Measurements from ENCODE around the gene TPSAB1.

The TPSAB1 gene

DNA sequence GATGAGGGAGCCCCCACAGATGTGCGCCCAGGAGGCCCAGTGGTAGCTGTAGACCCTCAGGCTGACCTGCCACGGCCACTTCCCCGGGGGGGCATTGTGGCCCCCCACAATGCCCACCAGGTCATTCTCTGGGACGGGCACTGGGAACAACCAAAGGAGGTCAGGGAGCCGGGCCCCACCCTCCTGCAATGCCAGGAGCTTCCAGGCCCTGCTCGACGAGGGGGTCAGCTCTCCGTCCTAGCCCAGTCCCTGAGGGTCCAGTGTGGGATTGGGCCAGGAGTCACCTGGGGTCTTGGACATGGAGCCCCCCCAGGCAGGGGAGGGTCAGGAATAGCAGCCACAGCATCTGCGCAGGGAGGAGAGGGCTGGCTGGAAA is 22.3 kb downstream of the TPSAB1 start:
- Histone ChIP-seq H3K4me3 (ENCODE audit: low read depth in 1 of 2, low read length in 2 of 2) (no peak overlapping the region), H3K27me3 (ENCODE audit: insufficient read depth, low read length, poor library complexity) (no peaks in the 10 kb centered on the region), H3K36me3 (ENCODE audit: insufficient read depth, low read length) (no peaks in the 10 kb centered on the region), H2AFZ (ENCODE audit: low read depth, low read length) (no peak overlapping the region), H3K4me2 (ENCODE audit: insufficient read depth, low read length) (no peak overlapping the region), H3K9me3 (ENCODE audit: insufficient read depth, low read length, severe bottlenecking) (no peaks in the 10 kb centered on the region), H4K20me1 (ENCODE audit: insufficient read depth, low read length) (peaks cover 4% of the 10 kb centered on the region; the same call in 1 of the 2 replicates), H3K4me1 (ENCODE audit: insufficient read depth, low read length) (no peaks in the 10 kb centered on the region), H3K79me2 (ENCODE audit: insufficient read depth, low read length) (no peaks in the 10 kb centered on the region), H3K27ac (ENCODE audit: low read length) (no peak overlapping the region), H3K9ac (ENCODE audit: low read depth, low read length) (no peak overlapping the region)
- ATAC-seq (ENCODE audit: insufficient read depth, low read depth): no peak
- no peak for DNase-seq
- no peak for TF ChIP-seq EZH2 (IDR thresholded peaks at IDR 0.05; ENCODE audit: borderline replicate concordance, low read depth, low read length, severe bottlenecking)
- TF ChIP-seq, protein P1, sequence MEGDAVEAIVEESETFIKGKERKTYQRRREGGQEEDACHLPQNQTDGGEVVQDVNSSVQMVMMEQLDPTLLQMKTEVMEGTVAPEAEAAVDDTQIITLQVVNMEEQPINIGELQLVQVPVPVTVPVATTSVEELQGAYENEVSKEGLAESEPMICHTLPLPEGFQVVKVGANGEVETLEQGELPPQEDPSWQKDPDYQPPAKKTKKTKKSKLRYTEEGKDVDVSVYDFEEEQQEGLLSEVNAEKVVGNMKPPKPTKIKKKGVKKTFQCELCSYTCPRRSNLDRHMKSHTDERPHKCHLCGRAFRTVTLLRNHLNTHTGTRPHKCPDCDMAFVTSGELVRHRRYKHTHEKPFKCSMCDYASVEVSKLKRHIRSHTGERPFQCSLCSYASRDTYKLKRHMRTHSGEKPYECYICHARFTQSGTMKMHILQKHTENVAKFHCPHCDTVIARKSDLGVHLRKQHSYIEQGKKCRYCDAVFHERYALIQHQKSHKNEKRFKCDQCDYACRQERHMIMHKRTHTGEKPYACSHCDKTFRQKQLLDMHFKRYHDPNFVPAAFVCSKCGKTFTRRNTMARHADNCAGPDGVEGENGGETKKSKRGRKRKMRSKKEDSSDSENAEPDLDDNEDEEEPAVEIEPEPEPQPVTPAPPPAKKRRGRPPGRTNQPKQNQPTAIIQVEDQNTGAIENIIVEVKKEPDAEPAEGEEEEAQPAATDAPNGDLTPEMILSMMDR (IDR thresholded peaks at IDR 0.05; ENCODE audit: borderline replicate concordance, extremely low read depth, low read length, poor library complexity, severe bottlenecking): no peak

DNA sequence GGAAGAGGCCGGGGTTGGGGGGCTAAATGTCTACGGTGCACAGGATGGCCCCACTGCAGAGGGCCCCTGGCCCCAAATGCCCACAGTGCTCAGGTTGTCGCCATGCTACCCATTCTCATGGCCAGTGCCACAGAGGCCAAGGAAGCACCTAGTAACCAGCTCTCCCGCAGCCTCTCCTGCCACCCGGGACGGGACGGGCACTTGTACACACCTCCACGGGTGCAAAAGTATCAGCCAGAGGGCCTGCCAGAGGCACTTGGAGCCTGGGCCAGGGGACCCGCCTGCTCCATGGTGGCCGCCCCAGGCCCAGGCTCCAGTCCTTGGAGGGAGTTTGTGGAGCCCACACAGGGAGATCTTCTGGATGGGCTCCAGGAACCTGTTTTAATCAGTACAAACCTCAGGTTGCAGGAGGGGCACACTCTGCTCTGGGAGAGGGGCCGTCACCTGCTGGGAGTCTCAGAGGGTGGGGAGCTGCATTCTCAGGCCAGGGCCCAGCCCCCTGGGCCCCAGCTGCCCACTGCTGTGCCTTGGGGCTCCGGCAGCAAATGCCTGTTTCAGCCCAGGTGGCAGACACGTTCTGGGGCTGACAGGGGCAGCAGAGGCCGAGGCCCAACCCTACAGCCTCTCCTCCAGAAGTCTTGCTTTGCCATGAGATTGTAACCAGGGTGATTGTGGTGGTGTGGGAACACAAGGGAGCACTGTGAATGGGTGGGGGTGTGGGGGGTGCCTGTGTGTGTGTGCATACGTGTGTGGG is 23.3 kb downstream of the TPSAB1 start:
- H3K27me3 ChIP-seq (ENCODE audit: insufficient read depth, low read length, poor library complexity): no peaks in the 10 kb centered on the region
- peaks cover 4% of the 10 kb centered on the region; the same call in 1 of the 2 replicates for H4K20me1 ChIP-seq (ENCODE audit: insufficient read depth, low read length)
- TF ChIP-seq, protein P1 (IDR thresholded peaks at IDR 0.05; ENCODE audit: borderline replicate concordance, extremely low read depth, low read length, poor library complexity, severe bottlenecking): no peak
- TF ChIP-seq EZH2 (IDR thresholded peaks at IDR 0.05; ENCODE audit: borderline replicate concordance, low read depth, low read length, severe bottlenecking): no peak
- H3K27ac ChIP-seq (ENCODE audit: low read length): no peak overlapping the region
- H3K36me3 ChIP-seq (ENCODE audit: insufficient read depth, low read length): no peaks in the 10 kb centered on the region
- ATAC-seq (ENCODE audit: insufficient read depth, low read depth): no peak
- no peaks in the 10 kb centered on the region for H3K9me3 ChIP-seq (ENCODE audit: insufficient read depth, low read length, severe bottlenecking)
- no peaks in the 10 kb centered on the region for H3K79me2 ChIP-seq (ENCODE audit: insufficient read depth, low read length)
- no peak for DNase-seq
- no peak overlapping the region for H3K9ac ChIP-seq (ENCODE audit: low read depth, low read length)
- H3K4me2 ChIP-seq (ENCODE audit: insufficient read depth, low read length): no peak overlapping the region
- H3K4me1 ChIP-seq (ENCODE audit: insufficient read depth, low read length): no peaks in the 10 kb centered on the region
- H3K4me3 ChIP-seq (ENCODE audit: low read depth in 1 of 2, low read length in 2 of 2): no peak overlapping the region
- no peak overlapping the region for H2AFZ ChIP-seq (ENCODE audit: low read depth, low read length)

DNA sequence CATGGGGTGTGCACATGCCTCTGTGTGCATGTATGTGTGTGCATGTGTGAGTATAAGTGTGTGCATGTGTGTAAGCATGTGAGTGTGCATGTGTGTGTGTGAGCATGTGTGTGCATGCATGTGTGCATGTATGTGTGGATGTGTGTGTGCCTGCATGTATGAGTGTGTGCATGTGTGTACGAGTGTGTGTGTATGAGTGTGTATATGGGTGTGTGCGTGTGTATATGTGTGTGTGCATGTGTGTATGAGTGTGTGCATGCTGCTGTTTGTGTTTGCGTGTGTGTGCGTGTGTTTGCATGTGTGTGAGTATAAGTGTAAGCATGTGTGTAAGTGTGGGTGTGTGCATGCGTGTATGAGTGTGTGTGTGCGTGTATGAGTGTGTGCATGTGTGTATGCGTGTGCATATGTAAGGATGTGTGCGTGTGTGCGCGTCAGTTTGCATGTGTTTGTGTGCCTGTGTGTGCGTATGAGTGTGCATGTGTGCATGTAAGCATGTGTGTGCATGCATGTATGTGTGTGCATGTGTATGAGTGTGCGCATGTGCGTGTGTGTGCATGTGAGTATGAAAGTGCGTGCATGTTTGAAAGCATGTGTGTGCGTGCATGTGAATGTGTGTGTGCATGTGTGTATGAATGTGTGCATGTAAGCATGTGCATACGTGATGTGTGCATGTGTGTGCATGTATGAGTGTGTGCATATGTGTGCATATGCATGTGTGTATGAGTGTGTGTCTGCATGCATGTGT is 24.0 kb downstream of the TPSAB1 start:
- H3K4me1 ChIP-seq (ENCODE audit: insufficient read depth, low read length): no peaks in the 10 kb centered on the region
- no peak overlapping the region for H3K4me3 ChIP-seq (ENCODE audit: low read depth in 1 of 2, low read length in 2 of 2)
- H3K79me2 ChIP-seq (ENCODE audit: insufficient read depth, low read length): no peaks in the 10 kb centered on the region
- TF ChIP-seq EZH2 (IDR thresholded peaks at IDR 0.05; ENCODE audit: borderline replicate concordance, low read depth, low read length, severe bottlenecking): no peak
- TF ChIP-seq, protein P1 (IDR thresholded peaks at IDR 0.05; ENCODE audit: borderline replicate concordance, extremely low read depth, low read length, poor library complexity, severe bottlenecking): no peak
- no peaks in the 10 kb centered on the region for H3K9me3 ChIP-seq (ENCODE audit: insufficient read depth, low read length, severe bottlenecking)
- ATAC-seq (ENCODE audit: insufficient read depth, low read depth) (no peak), DNase-seq (no peak)
- no peak overlapping the region for H3K9ac ChIP-seq (ENCODE audit: low read depth, low read length)
- no peak overlapping the region for H3K4me2 ChIP-seq (ENCODE audit: insufficient read depth, low read length)
- H3K36me3 ChIP-seq (ENCODE audit: insufficient read depth, low read length): no peaks in the 10 kb centered on the region
- no peak overlapping the region for H2AFZ ChIP-seq (ENCODE audit: low read depth, low read length)
- H4K20me1 ChIP-seq (ENCODE audit: insufficient read depth, low read length): peaks cover 4% of the 10 kb centered on the region; the same call in 1 of the 2 replicates
- no peaks in the 10 kb centered on the region for H3K27me3 ChIP-seq (ENCODE audit: insufficient read depth, low read length, poor library complexity)
- no peak overlapping the region for H3K27ac ChIP-seq (ENCODE audit: low read length)
